Measurements from ENCODE around the gene PRSS33. TPM values are rescaled to one million over a fixed set of nuclear protein-coding genes. Genes with fewer than 3 reads are reported as not detected.

Gene PRSS33
- total and polyA plus RNA-seq, 10 donors = 0.03 to 0.67 (median 0.32) TPM; not detected in 7

DNA sequence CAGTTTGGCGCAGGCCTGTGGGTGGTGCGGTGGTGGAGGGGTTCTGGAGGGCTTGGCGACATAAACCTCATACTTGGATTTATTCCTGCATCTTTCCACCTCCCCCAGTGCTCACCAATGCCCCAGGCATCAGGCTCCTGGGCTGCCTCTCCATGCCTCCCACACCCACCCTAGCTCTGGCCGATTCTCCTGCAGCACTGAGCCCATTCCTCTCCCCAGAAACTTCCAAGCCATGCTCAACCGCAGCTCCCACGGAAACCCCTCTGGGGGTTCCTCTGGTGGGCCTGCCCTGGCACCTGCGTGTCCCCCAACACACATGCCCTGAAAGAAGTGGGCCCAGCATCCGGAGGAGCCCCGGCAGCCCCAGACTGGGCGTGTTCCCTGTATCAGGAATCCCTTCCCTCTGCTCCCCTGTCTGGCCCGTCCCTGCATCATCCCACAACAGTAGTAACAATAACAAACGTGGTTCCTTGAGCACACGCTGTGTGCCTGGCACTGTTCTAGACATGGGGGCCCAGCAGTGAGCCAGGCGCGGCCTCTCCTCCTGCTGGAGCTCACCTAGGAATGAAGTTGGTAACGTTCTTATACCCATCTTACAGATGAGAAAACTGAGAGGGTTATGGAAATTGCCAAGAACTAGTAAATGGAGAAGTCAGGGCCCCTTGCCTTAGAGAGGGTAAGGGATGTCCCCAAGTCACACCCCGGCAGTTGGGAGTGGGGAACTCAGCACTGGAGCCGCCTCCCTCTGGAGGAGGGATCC is 32.0 kb upstream of the PRSS33 start:
- 82 to 90% (median 89%) methylated on average over 14 to 18 of the region's 18 CpGs for WGBS, 5 donors
- intact Hi-C loops (cut with DNase I; ENCODE audit: low total_unique reads) = no loop called here
- no peak overlapping the region for H3K4me3 ChIP-seq

DNA sequence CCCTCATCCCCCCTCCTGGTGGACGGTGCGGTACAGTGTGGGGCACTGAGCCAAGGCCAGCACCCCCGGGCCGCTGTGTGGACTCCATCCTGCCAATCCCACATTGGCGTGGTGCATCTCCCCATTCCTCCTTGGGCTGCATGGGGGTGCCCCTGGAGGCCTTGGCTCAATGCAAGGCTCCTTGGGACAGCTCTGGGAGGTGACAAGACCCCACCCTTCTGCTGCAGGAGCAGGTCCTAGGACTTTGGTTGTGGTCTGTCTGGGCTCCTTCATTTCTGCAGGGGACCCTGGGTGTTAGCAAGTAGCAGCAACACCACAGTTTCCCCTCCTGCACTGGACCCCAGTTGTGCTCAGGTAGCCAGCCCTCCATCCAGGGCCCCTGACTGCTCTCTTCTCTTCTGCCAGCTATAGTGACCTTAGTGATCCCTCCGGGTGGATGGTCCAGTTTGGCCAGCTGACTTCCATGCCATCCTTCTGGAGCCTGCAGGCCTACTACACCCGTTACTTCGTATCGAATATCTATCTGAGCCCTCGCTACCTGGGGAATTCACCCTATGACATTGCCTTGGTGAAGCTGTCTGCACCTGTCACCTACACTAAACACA is 31.0 kb upstream of the PRSS33 start:
- Histone ChIP-seq H3K27ac (no peak overlapping the region), H3K9me3 (no peaks in the 10 kb centered on the region), H3K4me1 (peaks cover 0 to 9% (median 0%) of the 10 kb centered on the region in 6 donors), H3K4me3 (no peak overlapping the region), H3K27me3 (replicated peaks in 1 of 7) (peaks cover 0 to 58% (median 5%) of the 10 kb centered on the region in 7 donors), H3K36me3 (no peaks in the 10 kb centered on the region)
- DNase-seq = peak; percentile 53
- 81 to 91% (median 85%) methylated on average over 10 of the region's 10 CpGs for WGBS, 5 donors
- intact Hi-C loops (cut with DNase I; ENCODE audit: low total_unique reads) = no loop called here
- TF ChIP-seq, protein P1, sequence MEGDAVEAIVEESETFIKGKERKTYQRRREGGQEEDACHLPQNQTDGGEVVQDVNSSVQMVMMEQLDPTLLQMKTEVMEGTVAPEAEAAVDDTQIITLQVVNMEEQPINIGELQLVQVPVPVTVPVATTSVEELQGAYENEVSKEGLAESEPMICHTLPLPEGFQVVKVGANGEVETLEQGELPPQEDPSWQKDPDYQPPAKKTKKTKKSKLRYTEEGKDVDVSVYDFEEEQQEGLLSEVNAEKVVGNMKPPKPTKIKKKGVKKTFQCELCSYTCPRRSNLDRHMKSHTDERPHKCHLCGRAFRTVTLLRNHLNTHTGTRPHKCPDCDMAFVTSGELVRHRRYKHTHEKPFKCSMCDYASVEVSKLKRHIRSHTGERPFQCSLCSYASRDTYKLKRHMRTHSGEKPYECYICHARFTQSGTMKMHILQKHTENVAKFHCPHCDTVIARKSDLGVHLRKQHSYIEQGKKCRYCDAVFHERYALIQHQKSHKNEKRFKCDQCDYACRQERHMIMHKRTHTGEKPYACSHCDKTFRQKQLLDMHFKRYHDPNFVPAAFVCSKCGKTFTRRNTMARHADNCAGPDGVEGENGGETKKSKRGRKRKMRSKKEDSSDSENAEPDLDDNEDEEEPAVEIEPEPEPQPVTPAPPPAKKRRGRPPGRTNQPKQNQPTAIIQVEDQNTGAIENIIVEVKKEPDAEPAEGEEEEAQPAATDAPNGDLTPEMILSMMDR (IDR thresholded peaks at IDR 0.05 in 8 of 11, conservative IDR thresholded peaks at IDR 0.05 in 3 of 11) = no peak
- TF ChIP-seq POLR2AphosphoS5 (IDR thresholded peaks at IDR 0.05) (no peak), POLR2A (IDR thresholded peaks at IDR 0.05) (no peak)

More for the DNA sequence above, 32.0 kb upstream of the PRSS33 start:
- peaks cover 0 to 9% (median 0%) of the 10 kb centered on the region in 6 donors for H3K4me1 ChIP-seq
- H3K27me3 ChIP-seq (replicated peaks in 1 of 7) = peaks cover 0 to 58% (median 5%) of the 10 kb centered on the region in 7 donors
- DNase-seq = peak; percentile 40
- no peak overlapping the region for H3K27ac ChIP-seq
- TF ChIP-seq POLR2A (IDR thresholded peaks at IDR 0.05) (no peak), POLR2AphosphoS5 (IDR thresholded peaks at IDR 0.05) (no peak)
- TF ChIP-seq, protein P1 (IDR thresholded peaks at IDR 0.05 in 8 of 11, conservative IDR thresholded peaks at IDR 0.05 in 3 of 11) = no peak
- H3K36me3 ChIP-seq = no peaks in the 10 kb centered on the region
- H3K9me3 ChIP-seq = no peaks in the 10 kb centered on the region

DNA sequence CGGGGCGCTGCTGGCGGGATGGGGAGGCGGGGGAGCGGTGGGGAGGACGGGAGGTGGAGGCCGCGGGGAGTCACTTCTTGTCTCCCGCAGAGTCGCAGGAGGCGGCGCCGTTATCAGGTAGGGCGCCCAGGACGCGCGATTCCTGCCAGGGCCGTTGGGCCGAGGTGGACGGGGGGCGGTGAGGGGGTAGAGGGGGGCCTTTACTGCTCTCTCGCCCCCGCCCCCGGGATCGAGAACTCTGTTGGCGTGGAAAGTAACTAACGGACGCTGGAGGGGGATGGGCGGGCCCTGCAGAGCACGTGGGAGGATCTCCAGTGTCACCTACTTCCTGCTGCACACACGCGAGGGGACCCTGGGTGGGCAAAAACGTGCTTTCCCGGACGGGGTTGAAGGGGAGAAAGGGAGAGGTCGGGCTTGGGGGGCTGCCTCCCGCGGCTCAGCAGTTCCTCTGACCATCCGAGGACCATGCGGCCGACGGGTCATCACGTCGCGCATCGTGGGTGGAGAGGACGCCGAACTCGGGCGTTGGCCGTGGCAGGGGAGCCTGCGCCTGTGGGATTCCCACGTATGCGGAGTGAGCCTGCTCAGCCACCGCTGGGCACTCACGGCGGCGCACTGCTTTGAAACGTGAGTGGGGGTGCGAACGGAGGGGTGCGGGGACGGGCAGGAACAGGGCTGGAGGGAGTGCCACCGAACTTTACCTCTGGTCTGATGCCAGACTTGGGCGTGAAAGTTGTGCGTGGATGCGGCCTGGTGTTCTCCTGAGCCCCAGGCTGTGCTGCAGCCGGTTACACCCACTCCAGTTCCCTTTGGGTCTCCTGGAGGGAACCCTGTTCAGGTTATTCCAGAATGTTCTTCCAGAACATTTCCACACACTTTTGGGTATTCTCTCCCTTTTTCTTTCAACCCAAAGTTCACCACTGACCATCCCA is 30.2 kb upstream of the PRSS33 start:
- TF ChIP-seq POLR2AphosphoS5 (IDR thresholded peaks at IDR 0.05) (no peak), POLR2A (IDR thresholded peaks at IDR 0.05) (no peak)
- TF ChIP-seq, protein P1 (IDR thresholded peaks at IDR 0.05 in 8 of 11, conservative IDR thresholded peaks at IDR 0.05 in 3 of 11) = no peak
- peak overlapping the region in 2 of 8 donors; percentile 35 to 52 for H3K4me3 ChIP-seq

More for the DNA sequence above, 30.2 kb upstream of the PRSS33 start:
- intact Hi-C loops (cut with DNase I; ENCODE audit: low total_unique reads) = no loop called here
- H3K27ac ChIP-seq = no peak overlapping the region
- DNase-seq = peak; percentile 66
- H3K9me3 ChIP-seq = no peaks in the 10 kb centered on the region
- peaks cover 0 to 64% (median 5%) of the 10 kb centered on the region in 7 donors for H3K27me3 ChIP-seq (replicated peaks in 1 of 7)
- 68 to 84% (median 75%) methylated on average over 56 to 68 of the region's 68 CpGs for WGBS, 5 donors
- peaks cover 0 to 9% (median 0%) of the 10 kb centered on the region in 6 donors for H3K4me1 ChIP-seq
- no peaks in the 10 kb centered on the region for H3K36me3 ChIP-seq

All from spleen (tissue), 11 donors.